C4-2B (cell line): ENCODE results near the gene GLRX3.

Experiments
- ZFX ChIP-seq: fragments of 450-650 bp; IDR thresholded peaks from 2 replicates; pipeline ENCODE4 v1.6.1; 2017
- TF ChIP-seq, protein P1 (sequence below): fragments of 450-650 bp; conservative IDR thresholded peaks from 2 replicates; pipeline ENCODE4 v1.5.1; 2017; ENCODE audit warnings: mild to moderate bottlenecking

GRCh38 chr10:130099344-130099743 lies 36.8 kb upstream of the GLRX3 start:
- TF ChIP-seq, protein P1, sequence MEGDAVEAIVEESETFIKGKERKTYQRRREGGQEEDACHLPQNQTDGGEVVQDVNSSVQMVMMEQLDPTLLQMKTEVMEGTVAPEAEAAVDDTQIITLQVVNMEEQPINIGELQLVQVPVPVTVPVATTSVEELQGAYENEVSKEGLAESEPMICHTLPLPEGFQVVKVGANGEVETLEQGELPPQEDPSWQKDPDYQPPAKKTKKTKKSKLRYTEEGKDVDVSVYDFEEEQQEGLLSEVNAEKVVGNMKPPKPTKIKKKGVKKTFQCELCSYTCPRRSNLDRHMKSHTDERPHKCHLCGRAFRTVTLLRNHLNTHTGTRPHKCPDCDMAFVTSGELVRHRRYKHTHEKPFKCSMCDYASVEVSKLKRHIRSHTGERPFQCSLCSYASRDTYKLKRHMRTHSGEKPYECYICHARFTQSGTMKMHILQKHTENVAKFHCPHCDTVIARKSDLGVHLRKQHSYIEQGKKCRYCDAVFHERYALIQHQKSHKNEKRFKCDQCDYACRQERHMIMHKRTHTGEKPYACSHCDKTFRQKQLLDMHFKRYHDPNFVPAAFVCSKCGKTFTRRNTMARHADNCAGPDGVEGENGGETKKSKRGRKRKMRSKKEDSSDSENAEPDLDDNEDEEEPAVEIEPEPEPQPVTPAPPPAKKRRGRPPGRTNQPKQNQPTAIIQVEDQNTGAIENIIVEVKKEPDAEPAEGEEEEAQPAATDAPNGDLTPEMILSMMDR, result no peak
- TF ChIP-seq ZFX, result no peak
